Suprapubic skin (tissue), 4 donors: ENCODE data around the gene PCED1A. TPM values are rescaled to one million over a fixed set of nuclear protein-coding genes. Genes with fewer than 3 reads are reported as not detected.

Experiments used
- DNase-seq, 2 donors: peaks; one replicate each; pipeline ENCODE4 v3.0.0-alpha.2; 2019; ENCODE audit warnings: low spot score in 2 of 2
- H3K27ac ChIP-seq: fragments of 200-600 bp; sonication (generic); one replicate; pipeline ENCODE4 v1.5.1; 2019
- H3K27me3 ChIP-seq: fragments of 200-600 bp; sonication (generic); one replicate; pipeline ENCODE4 v1.5.1; 2019
- H3K36me3 ChIP-seq: fragments of 200-600 bp; sonication (generic); one replicate; pipeline ENCODE4 v1.5.1; 2019
- H3K4me1 ChIP-seq: fragments of 200-600 bp; sonication (generic); one replicate; pipeline ENCODE4 v1.5.1; 2019
- H3K4me3 ChIP-seq: fragments of 200-600 bp; sonication (generic); one replicate; pipeline ENCODE4 v1.5.1; 2019; ENCODE audit warnings: mild to moderate bottlenecking
- H3K9me3 ChIP-seq: fragments of 200-600 bp; sonication (generic); one replicate; pipeline ENCODE4 v1.5.1; 2019
- CTCF ChIP-seq, 2 donors: fragments of 200-600 bp in 1 of 2; fragments of 450-650 bp in 1 of 2; sonication (generic) in 1 of 2; IDR thresholded peaks; one replicate each; pipeline ENCODE4 v1.5.1; 2016 to 2019; ENCODE audit warnings: antibody characterized with exemption in 2 of 2, mild to moderate bottlenecking in 1 of 2, moderate library complexity in 1 of 2
- EP300 ChIP-seq: sonication (generic); formaldehyde crosslinking; IDR thresholded peaks from one replicate; pipeline ENCODE4 v1.6.1; 2017; ENCODE audit warnings: antibody characterized with exemption
- POLR2A ChIP-seq, 2 donors: fragments of 450-650 bp; IDR thresholded peaks; one replicate each; pipeline ENCODE4 v1.6.1; 2017; ENCODE audit warnings: antibody characterized with exemption in 2 of 2, mild to moderate bottlenecking in 2 of 2, moderate library complexity in 2 of 2
- POLR2AphosphoS5 ChIP-seq, 3 donors: sonication (generic); formaldehyde crosslinking; IDR thresholded peaks; one replicate each; pipeline ENCODE4 v1.6.1; 2017; ENCODE audit warnings: antibody characterized with exemption in 3 of 3
- WGBS: methylation state at CpG from one replicate; pipeline ENCODE4 v1.1.5; 2018; 5-methylcytosine and 5-hydroxymethylcytosine counted together
- total RNA-seq, 4 donors: library from RNA; depleted of rRNA; stranded (reverse); fragments of >200 nt; gene quantifications; one replicate each; pipeline ENCODE4 v1.1.0, GENCODE V29; 2016

The PCED1A gene
- total RNA-seq, 4 donors from 2014 or later: 8.0 to 31.1 (median 19.4) TPM

- Histone ChIP-seq H3K27me3 (peaks cover 59% of the 10 kb centered on the region), H3K9me3 (no peaks in the 10 kb centered on the region), H3K4me3 (no peak overlapping the region), H3K36me3 (no peaks in the 10 kb centered on the region), H3K27ac (no peak overlapping the region), H3K4me1 (peaks cover 24% of the 10 kb centered on the region)
- TF ChIP-seq CTCF (IDR thresholded peaks at IDR 0.05) (no peak), EP300 (no peak), POLR2A (IDR thresholded peaks at IDR 0.05) (no peak), POLR2AphosphoS5 (IDR thresholded peaks at IDR 0.05) (no peak)
- WGBS: 72% methylated on average over 17 of the region's 19 CpGs
- no peak for DNase-seq
These were observed 42.2 kb downstream of the PCED1A start for GRCh38 chr20:2798095-2798805.

GRCh38 chr20:2797136-2797983 lies 43.1 kb downstream of the PCED1A start:
- WGBS: 80% methylated on average over 12 of the region's 16 CpGs
- TF ChIP-seq POLR2AphosphoS5 (IDR thresholded peaks at IDR 0.05): no peak
- no peak for TF ChIP-seq EP300
- TF ChIP-seq POLR2A (IDR thresholded peaks at IDR 0.05): no peak
- no peak for TF ChIP-seq CTCF (IDR thresholded peaks at IDR 0.05)
- Histone ChIP-seq H3K27ac (no peak overlapping the region), H3K27me3 (peaks cover 56% of the 10 kb centered on the region), H3K4me1 (peaks cover 24% of the 10 kb centered on the region), H3K9me3 (no peaks in the 10 kb centered on the region), H3K36me3 (no peaks in the 10 kb centered on the region), H3K4me3 (no peak overlapping the region)
- no peak for DNase-seq

- Histone ChIP-seq H3K27me3 (peaks cover 46% of the 10 kb centered on the region), H3K36me3 (no peaks in the 10 kb centered on the region), H3K27ac (no peak overlapping the region), H3K4me3 (no peak overlapping the region), H3K4me1 (peaks cover 19% of the 10 kb centered on the region), H3K9me3 (no peaks in the 10 kb centered on the region)
- TF ChIP-seq EP300 (no peak), POLR2AphosphoS5 (IDR thresholded peaks at IDR 0.05) (no peak), POLR2A (IDR thresholded peaks at IDR 0.05) (no peak), CTCF (IDR thresholded peaks at IDR 0.05) (no peak)
- WGBS: 100% methylated on average over 4 of the region's 20 CpGs
- DNase-seq: no peak
These were observed 44.3 kb downstream of the PCED1A start for GRCh38 chr20:2796011-2796660.

GRCh38 chr20:2795451-2795850 lies 45.0 kb downstream of the PCED1A start:
- H3K4me3 ChIP-seq: no peak overlapping the region
- peaks cover 12% of the 10 kb centered on the region for H3K4me1 ChIP-seq
- H3K36me3 ChIP-seq: no peaks in the 10 kb centered on the region
- DNase-seq: no peak
- no peak overlapping the region for H3K27ac ChIP-seq
- no peaks in the 10 kb centered on the region for H3K9me3 ChIP-seq
- peaks cover 39% of the 10 kb centered on the region for H3K27me3 ChIP-seq
- TF ChIP-seq CTCF (IDR thresholded peaks at IDR 0.05): no peak
- TF ChIP-seq POLR2AphosphoS5 (IDR thresholded peaks at IDR 0.05): no peak
- TF ChIP-seq POLR2A (IDR thresholded peaks at IDR 0.05): no peak
- TF ChIP-seq EP300: no peak
- WGBS: 88% methylated on average over 22 of the region's 24 CpGs
